ENCODE measurements around the gene NEK7. TPM values are rescaled to one million over a fixed set of nuclear protein-coding genes. Genes with fewer than 3 reads are reported as not detected.

The NEK7 gene
- total RNA-seq, 4 donors from 2014 or later, result 123 to 219 (median 141) TPM

GRCh38 chr1:198278943-198279342 is 122.1 kb downstream of the NEK7 start:
- no peak for DNase-seq (ENCODE audit: low spot score in 2 of 2)
- peaks cover 0 to 4% (median 0%) of the 10 kb centered on the region in 3 donors for H3K36me3 ChIP-seq
- no peaks in the 10 kb centered on the region for H3K9me3 ChIP-seq
- H3K27me3 ChIP-seq, result no peaks in the 10 kb centered on the region
- H3K4me1 ChIP-seq, result peaks cover 0 to 7% (median 0%) of the 10 kb centered on the region in 4 donors
- WGBS, 2 donors, result 88 to 95% methylated on average over 1 of the region's 1 CpG
- H3K4me3 ChIP-seq, result no peak overlapping the region
- no peak overlapping the region for H3K27ac ChIP-seq
- TF ChIP-seq EP300 (IDR thresholded peaks at IDR 0.05) (no peak), POLR2A (IDR thresholded peaks at IDR 0.05) (no peak), CTCF (IDR thresholded peaks at IDR 0.05) (no peak)

- no peak for DNase-seq (ENCODE audit: low spot score in 2 of 2)
- TF ChIP-seq POLR2A (IDR thresholded peaks at IDR 0.05), result no peak
- no peak for TF ChIP-seq CTCF (IDR thresholded peaks at IDR 0.05)
- Histone ChIP-seq H3K27me3 (no peaks in the 10 kb centered on the region), H3K9me3 (no peaks in the 10 kb centered on the region), H3K4me3 (no peak overlapping the region), H3K27ac (no peak overlapping the region), H3K36me3 (peaks cover 0 to 11% (median 0%) of the 10 kb centered on the region in 3 donors), H3K4me1 (peaks cover 0 to 3% (median 0%) of the 10 kb centered on the region in 4 donors)
- 92 to 93% methylated on average over 2 of the region's 2 CpGs for WGBS, 2 donors
Measured at GRCh38 chr1:198280080-198280479, 123.3 kb downstream of the NEK7 start.

- TF ChIP-seq POLR2A (IDR thresholded peaks at IDR 0.05), result no peak
- TF ChIP-seq EP300 (IDR thresholded peaks at IDR 0.05), result no peak
- no peak for TF ChIP-seq CTCF (IDR thresholded peaks at IDR 0.05)
- H3K4me3 ChIP-seq, result no peak overlapping the region
- 78 to 84% methylated on average over 1 of the region's 1 CpG for WGBS, 2 donors
Measured at GRCh38 chr1:198281911-198282310, 125.1 kb downstream of the NEK7 start.

GRCh38 chr1:198283222-198283621 is 126.4 kb downstream of the NEK7 start:
- Histone ChIP-seq H3K9me3 (no peaks in the 10 kb centered on the region), H3K36me3 (peaks cover 0 to 27% (median 0%) of the 10 kb centered on the region in 3 donors), H3K4me1 (peaks cover 0 to 7% (median 0%) of the 10 kb centered on the region in 4 donors), H3K27me3 (no peaks in the 10 kb centered on the region), H3K4me3 (no peak overlapping the region), H3K27ac (no peak overlapping the region)
- 80 to 83% methylated on average over 6 of the region's 6 CpGs for WGBS, 2 donors
- DNase-seq (ENCODE audit: low spot score in 2 of 2), result no peak
- TF ChIP-seq POLR2A (IDR thresholded peaks at IDR 0.05) (no peak), CTCF (IDR thresholded peaks at IDR 0.05) (no peak), EP300 (IDR thresholded peaks at IDR 0.05) (no peak)

More at GRCh38 chr1:198281911-198282310, 125.1 kb downstream of the NEK7 start:
- Histone ChIP-seq H3K27ac (no peak overlapping the region), H3K4me1 (no peaks in the 10 kb centered on the region), H3K27me3 (no peaks in the 10 kb centered on the region), H3K9me3 (no peaks in the 10 kb centered on the region), H3K36me3 (peaks cover 0 to 25% (median 0%) of the 10 kb centered on the region in 3 donors)
- no peak for DNase-seq (ENCODE audit: low spot score in 2 of 2)

GRCh38 chr1:198287916-198288315 is 131.1 kb downstream of the NEK7 start:
- no peaks in the 10 kb centered on the region for H3K9me3 ChIP-seq
- H3K4me3 ChIP-seq, result no peak overlapping the region
- H3K27ac ChIP-seq, result no peak overlapping the region
- H3K36me3 ChIP-seq, result peaks cover 0 to 23% (median 0%) of the 10 kb centered on the region in 3 donors
- H3K4me1 ChIP-seq, result peaks cover 0 to 24% (median 0%) of the 10 kb centered on the region in 4 donors
- 77 to 81% methylated on average over 4 of the region's 4 CpGs for WGBS, 2 donors
- TF ChIP-seq POLR2A (IDR thresholded peaks at IDR 0.05) (no peak), EP300 (IDR thresholded peaks at IDR 0.05) (no peak), CTCF (IDR thresholded peaks at IDR 0.05) (no peak)
- H3K27me3 ChIP-seq, result no peaks in the 10 kb centered on the region
- no peak for DNase-seq (ENCODE audit: low spot score in 2 of 2)

Measured in tibial nerve (tissue), 4 donors.